ENCODE results near the gene GLMP. TPM values are rescaled to one million over a fixed set of nuclear protein-coding genes. Genes with fewer than 3 reads are reported as not detected.

The GLMP gene
- total RNA-seq, 1 donor from 2014 or later: 23.7 TPM

GRCh38 chr1:156249593-156249992 is 45.9 kb downstream of the GLMP start:
- no peak for DNase-seq (ENCODE audit: low read depth)

- DNase-seq (ENCODE audit: low read depth): no peak
Measured at GRCh38 chr1:156248323-156248683, 47.2 kb downstream of the GLMP start.

DNA sequence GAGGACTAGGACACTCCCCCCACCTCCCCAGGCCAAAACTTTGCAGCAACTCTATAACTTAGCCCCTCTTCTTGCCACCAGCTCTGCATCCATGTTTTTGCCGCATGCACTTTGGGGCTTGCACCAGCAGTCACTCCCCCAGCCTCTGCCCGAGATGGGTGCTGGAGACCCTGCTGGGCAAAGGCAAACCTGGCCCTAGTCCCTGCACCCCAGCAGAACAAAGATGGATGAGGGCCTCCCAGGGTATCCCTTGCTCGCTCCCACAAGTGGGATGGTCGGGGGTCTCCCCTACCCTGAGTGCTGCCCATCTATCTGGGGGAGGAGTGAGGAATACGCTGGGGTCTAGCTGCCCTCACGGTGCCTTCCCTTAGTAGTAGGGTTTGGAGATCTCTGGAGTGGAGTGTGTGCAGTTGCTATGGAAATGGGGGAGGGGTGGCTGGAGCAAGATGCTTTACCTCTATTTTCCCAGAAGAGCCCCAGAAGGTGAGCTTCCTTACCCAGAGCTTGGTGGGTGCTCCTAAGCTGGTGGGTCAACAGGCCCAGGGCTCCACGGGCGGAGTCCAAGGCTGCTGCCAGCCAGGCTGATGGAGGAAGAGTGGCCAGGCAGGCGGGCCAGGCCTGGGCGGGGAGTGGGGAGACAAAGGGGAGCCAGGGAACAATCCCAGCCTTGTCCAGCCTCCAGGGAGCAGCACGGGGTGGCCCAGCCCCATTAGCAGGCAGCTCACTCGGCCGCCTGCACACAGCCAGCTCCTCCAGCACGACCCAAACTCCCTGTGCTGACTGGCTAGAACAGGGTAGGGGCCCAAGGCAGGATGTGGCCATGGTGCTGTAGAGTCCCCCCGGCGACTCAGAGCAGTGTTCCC is 47.8 kb downstream of the GLMP start, which contains the start of gene PAQR6:
Gene PAQR6 (minus strand): TSS at position 597 of the 863 bp plus-strand sequence. CDS start 1,325 bp downstream, outside the sequence.
- DNase-seq (ENCODE audit: low read depth): no peak

GRCh38 chr1:156246781-156247459 is 48.6 kb downstream of the GLMP start:
- DNase-seq (ENCODE audit: low read depth): no peak

DNA sequence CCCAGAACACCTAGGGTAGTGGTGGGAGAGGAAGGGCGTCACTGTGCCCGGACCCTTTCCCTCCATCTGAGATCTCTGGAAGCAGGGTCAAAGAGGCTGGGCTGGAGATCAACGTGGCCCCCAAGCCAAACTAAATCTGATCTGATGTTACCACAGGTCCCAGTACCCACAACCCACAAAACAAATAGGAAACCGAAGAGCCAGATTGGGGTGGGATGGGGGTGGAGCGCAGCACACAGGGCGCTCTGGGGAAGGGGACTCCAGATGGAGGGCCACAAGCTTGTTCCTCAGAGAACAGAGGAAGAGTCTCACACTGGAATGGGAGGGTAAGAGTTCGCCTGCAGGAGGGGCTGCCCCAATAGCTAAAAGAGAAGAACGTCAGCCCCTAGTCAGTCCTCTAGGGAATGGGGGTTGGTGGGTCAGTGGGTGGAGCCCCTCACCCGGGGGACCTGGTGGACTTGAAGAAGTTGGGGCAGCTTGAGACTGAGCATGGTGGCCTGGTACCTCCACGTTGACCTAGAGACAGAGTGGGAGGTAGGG is 49.2 kb downstream of the GLMP start:
- no peak for DNase-seq (ENCODE audit: low read depth)

GRCh38 chr1:156245451-156246232 is 49.8 kb downstream of the GLMP start:
- no peak for DNase-seq (ENCODE audit: low read depth)

DNA sequence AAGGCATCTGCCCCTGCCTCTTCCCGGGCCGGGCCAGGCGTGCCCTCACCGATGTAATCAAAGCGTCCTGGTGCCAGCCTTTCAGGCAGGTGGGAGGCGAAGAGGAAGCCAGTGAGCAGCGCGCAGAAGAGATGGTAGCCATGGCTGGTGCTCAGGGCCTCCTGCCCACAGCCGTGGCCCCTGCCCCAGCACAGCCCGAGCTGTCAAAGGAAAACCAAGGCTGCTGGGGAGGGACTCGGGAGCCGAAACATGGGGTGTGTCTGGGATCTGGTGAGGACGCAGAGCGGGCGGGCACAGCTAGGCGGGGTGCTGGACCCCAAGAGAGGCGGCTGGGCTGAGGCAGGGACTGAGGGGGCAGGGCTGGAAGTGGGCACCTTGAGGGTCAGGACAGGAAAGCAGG is 50.8 kb downstream of the GLMP start:
- DNase-seq (ENCODE audit: low read depth): no peak

DNA sequence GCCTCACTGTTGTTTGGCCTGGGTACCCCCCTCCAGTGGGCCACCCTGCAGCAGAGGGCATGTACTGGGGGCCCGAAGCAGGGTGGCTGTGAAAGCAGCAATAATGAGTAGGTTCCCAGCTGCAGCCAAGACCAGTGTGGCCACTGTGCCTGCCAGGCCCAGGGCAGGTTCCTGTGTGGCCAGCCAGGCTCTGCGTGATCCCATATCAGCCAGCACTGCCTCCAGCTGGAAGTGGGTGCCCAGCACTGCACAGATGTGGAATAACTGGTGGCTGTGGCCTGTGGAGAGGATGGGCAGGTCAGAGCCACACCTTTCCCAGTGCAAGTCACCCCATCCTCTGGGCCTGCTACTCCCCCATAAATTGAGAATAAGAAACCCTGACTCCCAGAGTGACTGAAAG is 51.4 kb downstream of the GLMP start:
- no peak for DNase-seq (ENCODE audit: low read depth)

GRCh38 chr1:156242738-156243137 is 52.7 kb downstream of the GLMP start:
- no peak for DNase-seq (ENCODE audit: low read depth)

Other genes starting within 250 kb of the GLMP start
- gene UBQLN4, start 241.9 kb downstream of the GLMP start, total RNA-seq: 16.0 and 25.2 TPM in 2 replicates
- 53.6 and 79.0 TPM in 2 replicates for gene LAMTOR2, start 240.9 kb downstream of the GLMP start, total RNA-seq
- gene RAB25, start 234.5 kb downstream of the GLMP start, total RNA-seq: 0.50 and 43.9 TPM in 2 replicates
- gene MEX3A, start 213.2 kb downstream of the GLMP start, total RNA-seq: 5.0 and 7.1 TPM in 2 replicates
- 420 and 617 TPM in 2 replicates for gene LMNA, start 181.0 kb downstream of the GLMP start, total RNA-seq
- gene SEMA4A, start 142.1 kb downstream of the GLMP start, total RNA-seq: 0.69 and 7.4 TPM in 2 replicates
- 5.9 and 17.4 TPM in 2 replicates for gene SLC25A44, start 101.6 kb downstream of the GLMP start, total RNA-seq
- gene PMF1, start 82.7 kb downstream of the GLMP start, total RNA-seq: 47.1 and 65.8 TPM in 2 replicates
- 0.15 TPM in 1 of 2 replicates, not detected in the other for gene BGLAP, start 53.5 kb downstream of the GLMP start, total RNA-seq
- 0.80 TPM in 1 of 2 replicates, not detected in the other for gene PAQR6, start 47.6 kb downstream of the GLMP start, total RNA-seq
- gene SMG5, start 12.9 kb downstream of the GLMP start, total RNA-seq: 58.5 and 92.8 TPM in 2 replicates
- gene TMEM79, start 11.4 kb downstream of the GLMP start, total RNA-seq: 0.52 and 1.6 TPM in 2 replicates
- not detected in 2 replicates for gene VHLL, start 3.6 kb upstream of the GLMP start, total RNA-seq
- 499 and 846 TPM in 2 replicates for gene CCT3, start 42.6 kb upstream of the GLMP start, total RNA-seq
- not detected in 2 replicates for gene TSACC, start 42.8 kb upstream of the GLMP start, total RNA-seq
- gene RHBG, start 73.5 kb upstream of the GLMP start, total RNA-seq: 0.55 TPM in 1 of 2 replicates, not detected in the other
- 3.8 and 10.0 TPM in 2 replicates for gene MEF2D, start 205.1 kb upstream of the GLMP start, total RNA-seq

Measured in renal cortical epithelial cell (primary cell).